K562 (cell line): ENCODE results near the gene GPR162. TPM values are rescaled to one million over a fixed set of nuclear protein-coding genes. Genes with fewer than 3 reads are reported as not detected.

ENCODE experiments used
- ATAC-seq: fragments of 200-7000 bp; cut with Tn5 transposase; 3 replicates; pipeline ENCODE4 v1.9.1; 2020; ENCODE audit warnings: moderate library complexity
- BruUV-seq: library from RNA; stranded (reverse); fragments of 400-500 nt; replicated peaks from 2 replicates; lab custom pipeline; 2021; lab: Mats Ljungman, UMichigan
- CTCF ChIA-PET: fragments of 300-600 bp; formaldehyde crosslinking; extraction: SDS; loops from one replicate; lab custom pipeline; 2021; ENCODE audit warnings: low intra/inter-chr PET ratio; lab: Yijun Ruan, JAX
- POLR2A ChIA-PET: fragments of 300-600, 350-650 bp; sonication (Branson Sonifier 250); formaldehyde crosslinking; extraction: SDS; loops from one replicate; lab custom pipeline; 2021; ENCODE audit warnings: antibody characterized with exemption, inconsistent platforms; lab: Yijun Ruan, JAX
- DNase-seq, 4 experiments: peaks; one replicate each; pipeline versions ENCODE4 v3.0.0 to v3.0.0-alpha.2; 2011 to 2018; ENCODE audit warnings: low spot score in 3 of 4, mixed read lengths in 3 of 4; ENCODE audit errors: extremely low read depth in 1 of 4
- FAIRE-seq: peaks from 2 replicates; lab custom pipeline; 2011; peaks lifted over from hg19 to GRCh38; lab: Jason Lieb, UNC
- H2AFZ ChIP-seq: 2 replicates; pipeline ENCODE4 v1.6.0; 2011; ENCODE audit warnings: low read depth, low read length, control low read depth, inconsistent platforms
- H3K27ac ChIP-seq: fragments of 200-600 bp; 3 replicates; pipeline ENCODE4 v1.8.0; 2011; ENCODE audit warnings: low read depth, mild to moderate bottlenecking, control low read depth, inconsistent platforms, low read length, moderate library complexity, mixed read lengths; ENCODE audit errors: extremely low read depth
- H3K27me3 ChIP-seq, 2 experiments: fragments of 300-600 bp in 1 of 2; 2 replicates in 1 of 2; 3 replicates in 1 of 2; pipeline versions ENCODE4 v1.6.0 to v1.8.0; 2011; ENCODE audit warnings: inconsistent platforms in 2 of 2, low read length in 2 of 2, mild to moderate bottlenecking in 1 of 2, mixed read lengths in 1 of 2, moderate library complexity in 1 of 2; ENCODE audit not compliant: control insufficient read depth in 2 of 2, insufficient read depth in 2 of 2
- H3K36me3 ChIP-seq: fragments of 300-600 bp; 3 replicates; pipeline ENCODE4 v1.8.0; 2011; ENCODE audit warnings: mild to moderate bottlenecking, low read length, inconsistent platforms; ENCODE audit not compliant: control insufficient read depth, insufficient read depth
- H3K4me1 ChIP-seq, 2 experiments: fragments of 200-600 bp in 1 of 2; replicated peaks in 1 of 2; 2 replicates in 1 of 2; 3 replicates in 1 of 2; pipeline versions ENCODE4 v1.5.1 to v1.8.0; 2011; ENCODE audit warnings: inconsistent platforms in 2 of 2, low read length in 2 of 2, mild to moderate bottlenecking in 1 of 2, mixed read lengths in 1 of 2, moderate library complexity in 1 of 2; ENCODE audit not compliant: control insufficient read depth in 2 of 2, insufficient read depth in 2 of 2
- H3K4me2 ChIP-seq: 2 replicates; pipeline ENCODE4 v1.6.1; 2011; ENCODE audit warnings: low read length, control low read depth, inconsistent platforms, mixed read lengths; ENCODE audit not compliant: insufficient read depth
- H3K4me3 ChIP-seq: fragments of 200-600 bp; sonication (generic), shearing (Covaris generic); 2 replicates; pipeline ENCODE4 v1.5.1; 2016; ENCODE audit warnings: control low read depth, inconsistent platforms
- H3K79me2 ChIP-seq: fragments of 200-600 bp; 3 replicates; pipeline ENCODE4 v1.8.0; 2011; ENCODE audit warnings: low read length, inconsistent platforms; ENCODE audit not compliant: control insufficient read depth, insufficient read depth
- H3K9ac ChIP-seq, 2 experiments: 2 replicates each; pipeline versions ENCODE4 v1.6.0 to v1.6.1; 2011; ENCODE audit warnings: low read depth in 2 of 2, low read length in 2 of 2, control low read depth in 1 of 2, inconsistent platforms in 1 of 2, mild to moderate bottlenecking in 1 of 2, mixed read lengths in 1 of 2; ENCODE audit not compliant: insufficient read depth in 1 of 2
- H3K9me1 ChIP-seq: one replicate; pipeline ENCODE4 v1.6.0; 2011; ENCODE audit warnings: inconsistent platforms, mild to moderate bottlenecking, low read length, moderate library complexity; ENCODE audit not compliant: control insufficient read depth, insufficient read depth
- H3K9me3 ChIP-seq: replicated peaks from 2 replicates; pipeline ENCODE4 v1.5.1; 2011; ENCODE audit warnings: low read depth, low read length, inconsistent platforms; ENCODE audit not compliant: control insufficient read depth, insufficient read depth
- H4K20me1 ChIP-seq: replicated peaks from 2 replicates; pipeline ENCODE4 v1.6.1; 2011; ENCODE audit warnings: low read length, inconsistent platforms, mixed read lengths; ENCODE audit not compliant: control insufficient read depth, insufficient read depth
- CHD7 ChIP-seq: fragments of 200-600 bp; sonication (generic); IDR thresholded peaks from one replicate; pipeline ENCODE4 v1.6.1; 2012; ENCODE audit warnings: mild to moderate bottlenecking, low read depth, low read length, inconsistent platforms
- ERF ChIP-seq: fragments of 450-650 bp; formaldehyde crosslinking; IDR thresholded peaks from 2 replicates; pipeline ENCODE4 v1.4.0; 2020; ENCODE audit warnings: mild to moderate bottlenecking, mixed read lengths
- ETV5 ChIP-seq: sonication (generic); formaldehyde crosslinking; IDR thresholded peaks from 2 replicates; pipeline ENCODE4 v1.4.0; 2020; ENCODE audit warnings: low read depth, mild to moderate bottlenecking, missing genetic modification reagents
- HMGN3 ChIP-seq: IDR thresholded peaks from 2 replicates; pipeline ENCODE4 v1.6.1; 2011; ENCODE audit warnings: borderline replicate concordance, low read depth, mild to moderate bottlenecking, mixed read lengths, low read length; ENCODE audit not compliant: insufficient read length; ENCODE audit errors: extremely low read depth
- IRF1 ChIP-seq: sonication (generic); formaldehyde crosslinking; IDR thresholded peaks from 2 replicates; pipeline ENCODE4 v1.8.0; 2022; ENCODE audit warnings: missing genetic modification reagents, mild to moderate bottlenecking, borderline replicate concordance
- MEIS2 ChIP-seq: fragments of 450-650 bp; IDR thresholded peaks from 2 replicates; pipeline ENCODE4 v1.6.1; 2014; ENCODE audit warnings: mild to moderate bottlenecking; ENCODE audit not compliant: partially characterized antibody
- STAG1 ChIP-seq: sonication (generic); formaldehyde crosslinking; IDR thresholded peaks from 2 replicates; pipeline ENCODE4 v1.5.0; 2020; ENCODE audit warnings: missing genetic modification reagents, borderline replicate concordance
- WGBS: fragments of 100-300 bp; shearing (Covaris generic); methylation state at CpG from one replicate; pipeline ENCODE4 v1.1.6; 2016; ENCODE audit warnings: low coverage, mixed read lengths; ENCODE audit not compliant: insufficient coverage; ENCODE audit errors: missing lambda C conversion rate; 5-methylcytosine and 5-hydroxymethylcytosine counted together
- in situ Hi-C: fragments of 300-500 bp; cut with MboI; formaldehyde crosslinking; loops from 4 replicates; pipeline ENCODE4 v1.15.0; 2018; ENCODE audit warnings: inconsistent platforms, mixed read lengths
- intact Hi-C: fragments of 100-400 bp; cut with micrococcal nuclease; formaldehyde crosslinking; loops from 2 replicates; pipeline ENCODE4 v1.14.2; 2022
- polyA plus RNA-seq, 8 experiments: library from polyadenylated mRNA; depleted of rRNA in 4 of 8; stranded (reverse) in 5 of 8; unstranded in 3 of 8; fragments of >200 nt; fragmentation: Nextera tagmentation in 2 of 8; fragmentation: Illumina TruSeq in 1 of 8; extraction: Ambion mirVana in 2 of 8; extraction: Trizol in 1 of 8; gene quantifications; 2 replicates each; pipeline versions ENCODE4 v1.2.1 to v1.2.3, GENCODE V29; 2011 to 2014; ENCODE audit warnings: inconsistent platforms in 1 of 8, missing spikeins in 1 of 8
- total RNA-seq, 7 experiments: library from RNA; depleted of rRNA in 6 of 7; stranded (reverse); fragments of >200 nt in 6 of 7; fragmentation: Illumina TruSeq in 2 of 7; extraction: Trizol in 2 of 7; gene quantifications; 2 replicates each; pipeline versions ENCODE4 v1.2.1 to v1.2.3, GENCODE V29; 2011 to 2021; ENCODE audit warnings: low replicate concordance in 1 of 7
- TF ChIP-seq, protein P1 (sequence below): sonication (generic); IDR thresholded peaks from 2 replicates; pipeline ENCODE4 v1.6.1; 2016

The GPR162 gene
- total and polyA plus RNA-seq, 9 of the 15 experiments (the other 6 are each of a cell fraction or from before 2014, with no cell fraction given), result 0.65 to 1.8 (median 1.1) TPM; not detected in 2

DNA sequence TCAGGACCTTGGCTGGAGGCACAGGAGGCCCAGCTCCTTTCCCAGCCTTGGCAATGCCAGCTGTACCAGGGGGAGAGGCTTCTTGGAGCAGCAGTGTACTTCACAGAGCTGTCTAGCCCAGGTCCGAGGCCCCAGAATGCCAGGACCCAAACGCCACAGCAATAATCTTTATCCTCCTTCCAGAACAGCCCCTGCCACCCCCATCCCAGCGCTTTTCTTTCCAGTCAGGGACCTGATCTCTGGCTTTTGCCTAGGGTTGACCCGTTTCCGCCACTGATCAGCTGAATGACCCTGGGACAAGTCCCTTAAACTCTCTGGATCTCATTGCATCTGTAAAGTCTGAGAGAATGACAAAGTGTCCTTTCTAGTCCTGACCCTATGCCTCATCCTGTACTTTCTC is 44.2 kb upstream of the GPR162 start:
- H3K9me1 ChIP-seq, result no peaks in the 10 kb centered on the region
- no peak for DNase-seq
- H3K27ac ChIP-seq, result no peak overlapping the region
- H3K4me1 ChIP-seq, result peaks cover 5 to 31% of the 10 kb centered on the region in 2 experiments; a peak in 4 of 5 replicates
- no peak overlapping the region for H3K9ac ChIP-seq
- H3K4me3 ChIP-seq, result no peak overlapping the region
- intact Hi-C loops (loop anchor here (5.0 kb wide), 2 partner anchors 50 to 160 kb away; partner anchors contain the start of gene P3H3), in situ Hi-C loops (no loop called here)
- no peaks in the 10 kb centered on the region for H4K20me1 ChIP-seq
- CTCF ChIA-PET, result interaction anchor here (2.5 kb wide), 1 partner anchor 23 kb away, joined by 24 read pairs; the partner anchor contains the start of gene MLF2
- no peak for ATAC-seq
- no peak overlapping the region for H3K4me2 ChIP-seq
- no peaks in the 10 kb centered on the region for H3K79me2 ChIP-seq
- H3K27me3 ChIP-seq, result no peaks in the 10 kb centered on the region
- FAIRE-seq, result no peak
- 68% methylated on average over 5 of the region's 5 CpGs for WGBS
- no peak overlapping the region for H2AFZ ChIP-seq
- no TSS peak for BruUV-seq
- no peaks in the 10 kb centered on the region for H3K36me3 ChIP-seq
- POLR2A ChIA-PET, result interaction anchor here (2.0 kb wide), 1 partner anchor 10 kb away, joined by 17 read pairs; the partner anchor contains the start of gene PTMS
- no peaks in the 10 kb centered on the region for H3K9me3 ChIP-seq
- TF ChIP-seq CHD7, result no peak
- no peak for TF ChIP-seq MEIS2
- TF ChIP-seq, protein P1, sequence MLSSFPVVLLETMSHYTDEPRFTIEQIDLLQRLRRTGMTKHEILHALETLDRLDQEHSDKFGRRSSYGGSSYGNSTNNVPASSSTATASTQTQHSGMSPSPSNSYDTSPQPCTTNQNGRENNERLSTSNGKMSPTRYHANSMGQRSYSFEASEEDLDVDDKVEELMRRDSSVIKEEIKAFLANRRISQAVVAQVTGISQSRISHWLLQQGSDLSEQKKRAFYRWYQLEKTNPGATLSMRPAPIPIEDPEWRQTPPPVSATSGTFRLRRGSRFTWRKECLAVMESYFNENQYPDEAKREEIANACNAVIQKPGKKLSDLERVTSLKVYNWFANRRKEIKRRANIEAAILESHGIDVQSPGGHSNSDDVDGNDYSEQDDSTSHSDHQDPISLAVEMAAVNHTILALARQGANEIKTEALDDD, result no peak
- TF ChIP-seq ETV5 (CRISPR knock-in tag), result no peak
- no peak for TF ChIP-seq STAG1
- TF ChIP-seq IRF1, result no peak
- TF ChIP-seq ERF, result no peak
- TF ChIP-seq HMGN3, result no peak
